GM21515 (cell line): ENCODE measurements around the gene SND1.

Experiments used
- ATAC-seq: cut with Tn5 transposase; IDR thresholded peaks from one replicate; pipeline ENCODE4 v1.9.1; 2021; ENCODE audit not compliant: unreplicated experiment

The SND1 gene

DNA sequence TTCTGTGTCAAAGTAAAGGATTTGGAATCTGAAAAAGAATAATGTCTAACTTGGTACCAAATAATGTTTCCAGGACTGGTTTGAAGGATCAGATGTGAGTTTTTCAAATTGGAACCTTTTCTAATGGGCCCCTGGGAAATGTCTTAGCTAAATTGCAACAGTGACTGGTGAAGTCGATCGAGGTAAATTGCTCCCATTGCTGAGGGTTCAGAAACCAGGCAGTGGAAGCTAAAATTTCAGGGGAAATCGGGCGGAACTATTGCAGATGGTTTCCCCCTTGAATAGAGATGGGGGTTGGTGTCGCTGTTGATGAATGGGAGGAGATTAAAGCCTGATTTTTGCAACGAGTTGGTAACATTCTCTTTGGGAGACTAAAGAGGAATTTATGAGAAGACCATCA is 112.7 kb downstream of the SND1 start:
- ATAC-seq: no peak

DNA sequence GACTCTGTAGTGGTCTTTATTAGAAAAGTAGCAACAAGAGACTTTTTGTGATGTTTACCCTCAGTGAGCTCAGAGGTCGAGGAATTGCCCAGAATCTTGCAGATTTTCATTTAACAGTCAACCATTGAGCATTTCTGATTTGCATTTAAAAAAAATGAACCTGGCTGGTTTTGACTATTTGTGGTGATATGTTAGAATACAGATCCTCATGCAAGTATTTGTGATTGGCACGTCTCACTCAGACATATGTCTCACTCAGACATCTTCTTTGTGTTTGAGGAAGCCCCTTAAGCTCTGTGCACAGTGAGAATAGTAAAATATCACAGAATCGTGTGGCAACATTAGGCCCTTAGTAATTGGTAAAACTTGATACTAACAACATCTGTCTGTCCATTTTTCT is 113.2 kb downstream of the SND1 start:
- ATAC-seq: no peak

DNA sequence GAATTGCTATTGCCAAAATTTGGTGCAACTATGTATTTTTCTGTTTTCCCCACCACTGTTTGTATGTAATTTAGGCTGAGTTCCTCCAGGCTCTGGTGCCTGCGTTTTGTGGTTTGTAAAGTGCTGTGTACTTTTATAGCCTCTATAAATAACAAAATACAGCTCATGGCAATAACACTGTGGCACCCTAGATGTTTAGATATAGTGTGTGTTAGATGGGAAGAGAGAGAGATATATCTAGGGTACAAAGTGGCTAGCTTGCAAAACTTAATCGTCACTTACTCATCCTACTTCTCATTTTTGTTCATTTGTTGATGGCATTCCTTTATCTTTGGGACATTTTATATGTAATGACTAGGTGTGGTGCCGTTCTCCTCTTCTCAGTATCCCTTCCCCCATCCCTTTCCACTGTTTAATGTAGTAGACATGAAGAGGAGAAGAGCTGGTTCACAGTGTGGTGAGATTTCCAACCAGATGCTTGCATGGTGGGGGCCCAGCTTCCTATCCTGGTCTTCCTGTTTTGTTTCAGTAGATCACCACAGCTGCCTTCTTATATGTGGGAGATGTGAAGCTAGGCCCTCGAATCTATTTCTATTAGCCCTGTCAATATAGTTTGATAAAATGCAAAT is 115.0 kb downstream of the SND1 start:
- no peak for ATAC-seq

DNA sequence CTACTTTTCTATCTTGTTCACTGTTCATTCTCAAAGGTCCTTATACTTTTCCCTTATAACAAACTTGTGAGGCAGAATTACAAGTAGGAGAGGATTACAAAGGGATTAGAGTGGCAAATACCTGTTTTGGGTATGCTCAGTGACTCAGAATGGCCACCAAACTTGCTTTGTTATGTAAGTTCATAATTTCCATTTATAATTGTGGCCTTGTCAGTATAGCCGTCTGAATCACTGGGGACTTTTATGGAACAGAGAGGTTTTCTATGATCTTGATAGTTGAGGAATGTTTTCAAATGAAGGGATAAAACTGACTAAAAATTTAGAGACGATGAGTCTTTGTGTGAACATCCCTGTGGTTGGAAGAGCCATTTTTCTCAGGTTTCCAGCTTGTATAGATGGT is 116.2 kb downstream of the SND1 start:
- no peak for ATAC-seq

DNA sequence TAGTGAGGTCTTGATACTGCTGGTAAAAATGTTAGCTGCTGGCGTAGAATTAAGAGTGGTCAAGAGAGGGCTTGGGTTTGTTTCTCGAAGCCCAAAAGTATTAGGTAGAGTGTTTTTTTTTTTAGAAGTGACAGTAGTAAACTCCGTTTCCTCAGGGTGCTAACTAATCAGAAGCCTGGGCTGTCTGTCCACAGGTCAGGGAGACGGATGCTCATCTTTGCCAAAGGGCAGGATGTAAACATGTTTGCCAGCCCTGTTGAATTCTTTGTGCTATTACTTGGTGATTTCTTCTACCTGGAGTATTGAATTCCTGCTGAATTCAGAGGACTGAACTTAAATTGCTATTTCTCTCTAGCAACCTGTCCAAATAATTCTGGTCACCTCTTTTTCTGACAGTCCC is 117.1 kb downstream of the SND1 start:
- no peak for ATAC-seq

DNA sequence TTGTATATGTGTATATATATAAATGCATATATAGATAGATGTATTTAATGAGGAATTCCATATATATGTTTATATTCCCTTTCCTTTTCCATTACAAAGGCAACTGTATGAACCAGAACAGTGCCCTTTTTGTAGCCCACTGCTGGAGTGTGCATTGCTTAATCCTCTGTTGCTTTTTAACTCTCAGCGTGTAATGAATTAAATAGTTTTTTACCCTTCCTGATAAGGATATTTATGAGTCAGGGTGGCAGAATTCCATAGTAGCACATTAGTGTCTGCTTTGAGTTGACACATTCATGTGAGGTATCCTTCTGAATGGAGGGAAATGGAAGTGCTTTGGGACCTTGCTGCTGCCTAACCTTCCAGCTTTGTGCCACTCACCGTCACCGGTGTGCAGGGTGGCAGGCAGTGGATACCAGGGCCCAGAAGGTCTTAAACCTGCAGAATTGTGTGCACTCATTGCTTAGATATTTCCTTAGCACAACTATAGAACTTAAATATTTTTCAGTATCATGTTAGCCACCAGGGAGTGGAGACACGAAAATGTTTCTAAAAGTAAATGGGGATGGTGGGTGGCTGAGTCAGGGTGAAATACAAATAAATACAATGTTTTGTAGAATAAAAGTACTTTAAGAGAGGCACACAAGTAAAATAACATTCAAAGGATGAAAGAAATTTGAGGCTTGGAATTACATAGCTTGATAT is 117.9 kb downstream of the SND1 start:
- ATAC-seq: no peak

DNA sequence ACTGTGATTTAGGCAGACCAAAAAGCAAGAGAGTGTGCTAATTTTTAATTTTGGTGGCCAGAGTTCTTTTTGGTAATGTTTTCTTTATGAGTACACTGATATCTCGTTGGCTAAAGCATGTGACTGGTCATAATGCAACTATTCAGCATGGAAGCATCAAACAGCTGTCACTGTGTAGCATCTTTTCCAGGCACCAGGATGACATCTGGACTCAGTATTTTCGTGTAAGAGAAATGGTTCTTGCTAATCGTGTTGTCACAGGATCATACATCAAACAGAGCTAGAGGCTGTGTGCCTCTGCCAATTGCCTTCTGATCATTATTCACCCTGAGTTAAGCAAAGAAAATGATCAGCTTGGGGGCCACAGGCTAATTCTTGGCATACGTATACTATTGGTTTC is 118.9 kb downstream of the SND1 start:
- no peak for ATAC-seq

DNA sequence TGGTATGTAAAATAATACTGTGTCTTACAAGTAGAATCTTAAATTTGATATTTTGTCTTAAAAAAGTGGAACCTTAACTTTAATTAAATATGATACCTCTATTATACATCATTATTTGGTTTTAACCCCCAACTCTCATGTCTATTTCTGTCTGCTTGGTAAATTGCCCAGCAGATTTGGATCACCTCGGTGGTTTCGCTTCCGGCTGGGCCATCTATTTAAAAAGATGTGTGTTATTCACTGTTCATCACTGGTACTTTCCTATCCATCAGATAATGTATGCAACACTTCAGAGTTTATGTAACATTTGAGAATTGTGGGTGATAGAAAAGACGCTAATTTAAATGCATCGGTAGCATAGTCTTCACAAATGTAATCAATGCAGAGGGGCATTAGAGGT is 119.7 kb downstream of the SND1 start:
- no peak for ATAC-seq

DNA sequence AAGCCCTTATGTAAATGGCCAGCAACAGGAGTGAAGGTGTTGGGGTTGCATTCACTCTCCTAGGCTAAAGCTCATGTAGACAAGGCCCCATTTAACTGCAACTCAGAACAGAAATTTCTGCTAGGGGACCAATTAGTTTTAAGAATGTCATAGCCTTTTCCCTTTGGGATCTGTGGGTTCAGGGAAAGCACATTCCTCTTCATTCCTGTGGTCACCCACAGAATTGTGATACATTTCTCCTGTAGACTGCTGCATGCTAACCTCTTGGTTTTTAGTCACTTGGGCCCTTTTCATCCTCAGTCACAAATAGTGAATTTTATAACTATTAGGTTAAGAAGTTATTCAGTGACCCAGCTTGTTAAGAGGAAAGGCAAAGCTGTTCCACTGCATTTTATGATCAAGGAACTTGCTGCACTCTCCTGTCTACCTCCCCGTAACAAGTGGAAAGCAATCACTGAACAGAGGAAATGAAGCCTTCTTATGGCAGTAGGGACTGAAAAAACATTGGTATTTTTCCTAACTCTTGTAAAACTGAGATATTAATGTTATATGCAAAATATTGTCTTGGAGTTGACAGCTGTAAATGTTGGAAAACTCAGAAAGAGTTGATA is 124.9 kb downstream of the SND1 start:
- ATAC-seq: no peak

DNA sequence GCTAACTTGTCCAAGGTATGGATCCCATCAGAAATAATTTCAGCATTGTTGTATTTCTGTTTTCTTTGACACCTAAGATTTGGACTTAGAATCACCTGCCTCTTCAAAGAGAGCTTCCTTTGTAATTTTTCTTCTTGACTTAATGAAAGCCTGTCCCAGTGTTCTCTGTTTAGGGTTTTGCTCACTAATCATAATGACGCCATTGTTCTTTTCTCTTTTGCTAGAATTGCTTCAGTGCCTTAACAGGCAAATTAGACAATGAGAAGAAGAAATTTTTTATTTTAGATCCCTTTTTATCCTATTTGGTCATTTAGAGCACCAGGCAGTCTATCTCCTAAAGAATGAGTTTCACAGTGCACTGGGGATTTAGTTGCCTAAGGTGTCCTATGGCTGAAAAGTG is 128.5 kb downstream of the SND1 start:
- no peak for ATAC-seq

DNA sequence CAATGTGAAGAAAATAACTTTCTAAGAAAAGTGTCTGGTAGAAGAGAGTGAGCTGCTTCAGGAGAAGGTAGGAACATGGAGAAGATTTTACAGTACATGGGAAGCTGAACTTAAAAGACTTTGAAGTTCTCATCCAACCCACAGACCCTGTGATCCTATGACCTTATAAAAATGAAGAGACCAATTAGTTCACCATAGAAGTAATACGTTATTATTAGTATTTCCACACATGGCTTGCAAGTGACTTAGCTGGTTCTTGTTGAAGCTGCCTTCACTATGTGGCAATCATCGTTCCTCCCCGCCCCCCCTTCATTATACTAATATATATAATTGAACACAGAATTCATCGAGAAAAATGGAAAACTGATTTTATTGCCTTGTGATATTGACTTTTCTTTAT is 129.1 kb downstream of the SND1 start:
- ATAC-seq: no peak

DNA sequence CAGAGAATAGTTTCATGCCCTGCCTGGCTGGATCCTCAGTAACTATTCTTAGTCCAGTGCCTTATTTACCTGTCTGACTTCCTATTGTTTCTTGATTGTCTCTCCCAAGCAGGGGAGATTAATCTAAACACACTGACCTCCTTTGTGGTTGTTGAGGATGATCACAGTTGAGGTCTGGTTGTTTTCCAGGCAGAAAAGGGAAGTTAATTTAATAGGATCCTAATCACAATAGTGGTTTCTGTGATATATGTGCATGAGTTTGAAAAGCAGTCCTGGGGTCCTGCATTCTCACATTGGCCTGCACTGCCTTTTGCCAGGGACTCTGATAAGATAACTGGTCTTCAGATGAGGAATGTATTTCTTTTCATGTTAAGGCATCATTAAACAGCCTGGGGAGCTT is 130.1 kb downstream of the SND1 start:
- no peak for ATAC-seq

DNA sequence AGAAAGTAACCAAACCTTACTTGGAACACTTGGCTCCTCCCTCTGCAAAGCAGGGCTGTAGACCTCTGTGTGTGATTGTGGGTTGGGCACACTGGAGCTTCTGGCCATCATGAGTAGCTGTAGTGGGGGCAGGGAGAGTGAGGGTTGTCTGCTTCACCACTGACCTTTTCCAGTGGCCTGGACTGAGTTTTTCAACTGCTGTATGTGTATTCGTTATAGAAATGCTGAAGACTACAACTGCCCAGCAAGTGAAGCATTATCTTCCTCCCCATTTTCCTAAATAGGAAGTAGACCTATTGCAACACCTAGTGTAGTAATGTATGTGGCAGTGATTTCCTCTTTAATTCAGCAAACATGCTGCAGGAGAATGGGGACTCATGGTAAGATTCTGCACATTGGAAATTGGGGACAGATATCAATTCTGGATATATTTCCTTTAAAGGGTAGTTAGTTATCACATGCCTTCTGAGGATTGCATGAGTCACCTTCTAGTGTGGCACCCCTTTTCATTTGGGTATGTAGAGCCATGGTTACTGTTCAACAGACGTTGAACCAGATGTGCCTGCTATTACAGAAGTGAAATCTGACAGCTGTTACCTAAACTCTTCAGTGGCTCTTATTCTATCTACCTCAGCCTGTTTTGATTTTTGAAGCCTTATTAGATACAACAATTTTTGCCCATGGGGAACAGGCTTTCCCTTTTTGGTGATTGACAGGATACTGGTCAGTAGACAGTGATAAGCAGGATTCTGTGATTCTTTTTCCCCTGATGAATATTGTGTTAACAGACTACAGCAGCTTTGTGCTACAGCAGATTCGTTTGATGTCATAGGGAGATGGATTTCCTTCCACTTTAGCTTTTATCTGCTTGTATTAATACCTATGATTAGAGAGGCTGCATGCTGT is 130.9 kb downstream of the SND1 start:
- peak; percentile 70 for ATAC-seq

DNA sequence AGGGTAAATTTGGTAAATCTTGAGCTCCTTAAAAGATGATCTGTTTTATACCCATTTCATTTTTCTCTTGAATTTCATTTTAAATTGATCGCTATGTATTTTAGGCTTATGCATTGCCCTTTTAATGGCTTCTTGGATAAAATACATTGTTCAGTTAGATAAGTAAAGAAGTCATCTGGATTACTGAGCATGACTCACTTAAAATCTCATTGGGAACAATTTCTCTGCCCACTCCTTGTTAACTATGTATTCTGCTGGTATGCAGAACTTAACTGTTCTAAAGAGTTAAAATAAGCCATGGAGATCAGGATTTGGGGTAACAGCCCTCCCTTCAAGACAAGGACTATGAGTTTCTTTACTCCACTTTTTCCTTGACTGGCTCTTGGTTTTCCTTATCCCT is 134.2 kb downstream of the SND1 start:
- no peak for ATAC-seq

DNA sequence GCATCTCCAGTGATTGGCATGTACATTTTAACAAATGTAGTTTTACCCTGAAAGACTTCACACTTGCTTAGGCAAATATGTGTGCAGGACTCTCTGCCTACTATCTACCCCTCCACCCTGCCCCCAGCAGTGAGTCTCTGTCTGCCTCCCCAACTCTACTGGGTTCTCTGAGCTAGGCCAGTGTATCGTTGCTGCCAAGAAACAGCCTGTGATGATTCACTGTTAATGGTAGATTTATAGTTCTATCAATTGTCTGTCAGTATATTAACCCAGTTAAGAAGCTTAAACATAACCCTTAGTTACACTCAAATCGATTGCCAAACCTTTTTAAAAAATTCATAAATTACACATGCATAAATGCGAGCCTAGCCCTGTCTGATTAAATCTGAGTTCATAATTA is 137.0 kb downstream of the SND1 start:
- ATAC-seq: no peak

DNA sequence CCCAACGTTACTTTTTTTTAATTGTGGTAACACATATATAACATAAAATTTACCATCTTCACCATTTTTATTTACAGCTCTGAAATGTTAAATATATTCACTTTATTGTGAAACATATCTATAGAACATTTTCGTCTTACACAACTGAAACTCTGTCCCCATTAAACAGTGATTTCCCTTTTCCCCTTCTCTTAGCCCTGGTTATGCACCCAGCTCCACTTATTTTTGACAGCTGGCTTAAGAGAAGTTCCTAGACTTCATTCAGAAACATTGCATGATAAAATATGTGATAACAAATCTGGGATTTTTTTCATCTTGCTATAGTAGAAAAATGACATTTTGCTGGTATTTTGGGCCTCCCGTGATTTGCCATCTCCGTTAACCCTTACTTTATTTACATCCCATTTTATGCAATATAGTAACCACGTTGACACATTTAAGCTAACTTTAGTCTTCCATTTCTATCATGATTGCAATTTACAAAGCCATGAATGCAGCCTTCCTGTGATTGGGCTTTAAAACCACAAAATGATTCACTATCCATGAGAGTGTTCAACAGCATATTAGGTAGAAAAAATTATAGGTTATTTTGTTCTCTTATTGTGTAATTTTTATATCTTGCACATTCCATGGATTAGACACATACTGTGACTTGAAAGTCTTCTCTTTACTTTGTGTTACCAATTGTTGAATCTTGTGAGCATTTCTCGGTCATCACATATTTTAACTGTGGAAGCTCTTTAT is 139.6 kb downstream of the SND1 start:
- no peak for ATAC-seq

DNA sequence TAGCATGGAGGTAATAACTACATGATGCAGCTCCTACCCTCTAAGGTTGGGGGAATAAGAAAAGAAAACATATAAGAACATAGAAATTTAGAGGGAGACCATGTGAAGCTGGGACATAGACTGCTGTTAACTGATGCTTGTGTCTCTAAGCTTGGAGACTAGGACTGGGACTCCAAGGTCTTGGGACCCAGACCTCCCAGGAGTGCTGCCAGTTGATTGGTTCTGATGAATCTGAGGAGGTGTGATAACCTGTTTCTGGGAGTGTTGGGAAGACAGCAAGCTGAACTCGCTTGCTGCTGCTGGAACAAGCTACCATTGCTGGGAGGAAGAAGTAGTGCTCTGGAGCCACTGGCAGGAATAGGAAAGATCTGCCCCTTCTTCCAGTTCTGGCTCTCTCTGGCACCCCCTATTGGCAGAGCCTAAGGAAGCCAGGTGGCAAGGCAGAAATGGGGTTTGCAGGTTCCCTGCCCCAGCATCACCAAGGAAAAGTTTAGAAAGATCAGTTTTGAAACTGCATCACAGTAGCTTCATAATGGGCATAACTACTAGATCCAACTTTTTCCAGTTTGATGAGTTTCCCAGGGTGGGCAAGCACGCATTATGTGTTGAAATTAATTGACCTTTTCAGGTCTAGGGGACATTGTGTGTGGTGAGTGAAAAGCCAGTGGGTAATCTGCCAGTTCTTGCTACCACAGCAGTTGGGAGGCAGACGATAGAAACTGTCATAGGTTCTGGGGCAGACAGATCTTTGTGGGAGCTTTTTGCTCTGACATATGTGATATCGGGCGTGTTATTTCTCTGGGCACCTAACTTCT is 140.7 kb downstream of the SND1 start:
- ATAC-seq: no peak

DNA sequence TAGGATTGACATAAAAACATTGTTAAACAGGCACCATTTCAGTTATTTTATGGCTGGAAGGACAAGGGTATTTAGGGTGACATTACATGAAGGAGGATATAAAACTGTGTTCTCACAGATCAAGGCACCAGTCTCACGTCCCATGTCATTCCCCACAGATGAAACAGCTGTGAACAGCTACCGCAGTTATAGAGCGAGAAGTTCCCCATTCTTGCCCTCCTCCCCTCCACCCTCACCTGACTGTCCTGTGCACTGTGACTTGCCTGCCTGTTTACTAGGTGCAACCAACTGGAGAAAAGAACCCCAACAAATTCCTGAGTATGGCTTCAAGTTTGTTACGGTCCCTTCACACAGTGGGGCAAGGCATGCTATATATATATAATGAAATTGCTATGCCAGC is 141.6 kb downstream of the SND1 start:
- peak; percentile 62 for ATAC-seq

DNA sequence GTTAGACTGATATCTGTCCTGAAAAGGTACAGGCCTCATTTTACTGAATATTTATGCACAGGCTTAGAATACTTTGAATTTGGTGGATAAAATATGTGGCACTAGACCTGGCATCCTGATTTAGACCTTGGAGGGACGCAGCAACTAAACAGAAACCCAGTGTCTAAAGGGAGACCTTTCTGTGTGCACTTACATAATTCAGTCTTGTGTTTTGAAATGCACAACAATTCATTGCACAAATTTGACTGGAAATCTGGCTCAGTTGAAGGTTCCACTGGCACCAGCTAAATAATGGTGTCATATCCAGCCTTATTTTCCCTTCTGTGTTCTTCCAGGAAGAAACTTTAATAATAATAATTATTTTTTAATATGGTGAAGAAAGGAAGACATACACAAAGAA is 142.1 kb downstream of the SND1 start:
- no peak for ATAC-seq

DNA sequence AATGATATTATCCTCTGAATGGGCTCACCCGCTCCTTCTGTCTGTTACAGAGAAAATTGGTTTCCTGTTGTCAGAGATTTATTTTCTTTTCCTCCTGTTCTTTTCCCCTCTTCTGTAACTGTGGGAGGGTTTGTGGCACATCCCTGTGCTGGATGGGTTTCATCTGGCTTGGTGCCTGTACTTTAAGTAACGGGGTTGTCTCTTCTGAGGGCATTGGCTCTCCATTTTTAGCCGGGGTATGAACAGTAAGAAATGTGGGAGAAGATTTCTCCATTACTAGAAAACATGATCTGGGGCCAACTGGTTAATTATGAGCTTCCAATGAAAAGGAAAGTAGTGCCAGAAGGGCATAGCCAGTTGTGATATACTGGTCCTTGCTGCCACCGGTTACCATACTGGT is 142.6 kb downstream of the SND1 start:
- ATAC-seq: no peak
